Activated CD8-positive, alpha-beta memory T cell treated with anti-CD3 and anti-CD28 coated beads for 1 hour (primary cell): Measurements from ENCODE around the gene DNM3.
"Not testable (repeated sequence)": the region's sequence is repeated elsewhere in the genome, so short reads cannot be mapped to it uniquely, and the experiment has no call there.

ENCODE experiments used
- DNase-seq, 2 donors: peaks; one replicate each; pipeline ENCODE4 v3.0.0-alpha.2; 2020; ENCODE audit warnings: low read depth in 1 of 2; ENCODE audit errors: extremely low read depth in 1 of 2

The DNM3 gene

DNA sequence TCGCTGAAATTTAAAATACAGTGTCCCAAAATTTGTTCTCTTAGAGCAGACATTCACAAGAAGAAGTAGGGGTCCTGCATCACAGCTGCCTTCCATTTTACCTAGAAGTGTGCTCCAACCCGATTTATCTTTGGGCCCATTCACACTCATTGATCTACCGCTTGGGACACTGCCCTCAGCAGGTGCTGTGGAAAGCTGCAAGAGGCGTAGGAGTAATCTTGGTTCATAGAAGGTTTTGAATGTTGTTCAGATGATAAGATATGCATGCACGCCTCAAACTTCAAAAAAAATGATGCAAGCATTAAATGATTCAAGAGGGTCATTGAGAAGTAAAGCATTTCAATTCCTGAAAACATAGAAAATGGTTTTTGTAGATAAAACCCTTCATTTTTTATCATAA lies 560.6 kb downstream of the DNM3 start:
- no peak for DNase-seq

DNA sequence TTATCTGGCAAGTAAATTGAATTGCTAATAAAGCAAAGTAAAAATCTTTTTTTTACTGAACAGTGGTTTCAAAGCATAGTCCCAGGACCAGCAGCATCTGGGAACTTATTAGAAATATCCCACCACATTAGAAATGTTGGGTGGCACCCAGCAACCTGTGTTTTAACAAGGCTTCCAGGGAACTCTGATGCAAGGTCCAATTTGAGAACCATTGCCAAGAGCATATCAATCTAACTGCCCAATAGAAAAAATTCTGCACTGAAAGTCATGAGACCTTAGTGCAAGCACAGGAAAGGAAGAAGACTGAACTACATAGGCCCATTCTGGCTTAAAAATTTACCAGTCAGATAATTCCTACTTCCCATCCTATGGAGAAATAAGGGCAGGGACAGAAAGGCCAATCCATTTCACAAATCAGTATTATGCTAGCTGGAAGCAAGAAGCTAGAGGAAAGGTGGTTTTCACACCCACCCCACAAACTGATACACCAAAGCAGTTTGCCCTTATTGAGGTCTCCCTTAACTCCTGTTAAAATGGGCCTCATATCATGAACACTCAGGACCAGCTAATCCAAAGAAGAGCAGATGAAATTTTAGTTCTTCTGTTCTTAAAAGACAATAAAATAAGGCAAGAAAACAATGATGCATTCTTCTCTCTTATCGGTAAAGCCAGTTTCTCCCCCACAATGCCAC lies 561.7 kb downstream of the DNM3 start:
- no peak for DNase-seq

DNA sequence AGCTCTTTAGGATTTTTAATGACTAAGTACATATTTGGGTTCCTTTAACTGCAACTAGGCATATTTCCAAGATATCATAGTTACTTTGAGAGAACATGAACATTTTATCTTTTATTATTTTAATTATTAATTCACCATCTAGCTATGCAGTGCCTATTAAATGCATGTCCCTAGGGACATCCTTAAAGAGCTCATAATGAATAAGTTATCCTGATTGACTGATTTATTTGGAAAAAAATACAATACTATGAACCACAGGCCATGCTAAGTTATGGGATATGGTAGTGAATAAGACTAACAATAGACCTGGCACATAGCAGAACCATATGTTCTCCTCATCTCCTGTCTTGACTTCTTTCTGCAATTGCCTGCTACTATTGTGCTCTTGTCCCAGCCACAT lies 562.8 kb downstream of the DNM3 start:
- DNase-seq, result no peak

DNA sequence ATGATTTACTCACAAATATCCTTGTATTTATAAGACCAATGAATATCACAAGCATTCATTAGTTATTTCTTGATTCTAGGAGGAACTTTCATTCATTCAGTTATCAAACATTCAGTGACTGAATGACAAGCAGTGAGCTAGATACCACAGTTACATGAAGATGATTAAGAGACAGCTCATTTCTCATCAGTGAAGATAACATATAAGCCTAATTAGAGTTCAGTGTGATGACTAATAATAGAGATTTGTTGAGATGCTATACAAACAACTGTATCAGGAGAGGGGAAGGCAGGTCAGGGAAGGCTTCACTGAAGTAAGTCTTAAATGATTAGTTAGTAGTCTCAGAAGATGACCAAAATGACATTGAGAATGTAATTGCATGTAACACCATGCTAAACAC lies 564.6 kb downstream of the DNM3 start:
- DNase-seq, result no peak

DNA sequence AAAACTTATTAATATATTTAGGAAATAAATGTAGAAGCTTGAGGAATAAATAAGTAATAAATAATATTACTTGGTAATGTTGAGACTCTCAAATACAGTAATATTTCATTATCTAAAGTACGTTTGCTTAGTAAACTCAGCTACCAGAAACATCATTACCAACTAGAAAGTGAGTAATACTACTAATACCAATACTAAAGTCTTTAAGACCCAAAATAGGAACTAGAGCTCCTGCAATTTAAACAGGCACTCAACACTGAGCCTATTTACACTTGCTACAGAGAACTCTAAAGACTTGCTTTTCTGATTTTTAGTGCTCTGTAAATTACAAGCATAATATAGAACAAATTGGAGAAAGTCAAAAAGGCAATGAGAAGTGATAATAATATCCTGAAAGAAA lies 565.7 kb downstream of the DNM3 start:
- no peak for DNase-seq

DNA sequence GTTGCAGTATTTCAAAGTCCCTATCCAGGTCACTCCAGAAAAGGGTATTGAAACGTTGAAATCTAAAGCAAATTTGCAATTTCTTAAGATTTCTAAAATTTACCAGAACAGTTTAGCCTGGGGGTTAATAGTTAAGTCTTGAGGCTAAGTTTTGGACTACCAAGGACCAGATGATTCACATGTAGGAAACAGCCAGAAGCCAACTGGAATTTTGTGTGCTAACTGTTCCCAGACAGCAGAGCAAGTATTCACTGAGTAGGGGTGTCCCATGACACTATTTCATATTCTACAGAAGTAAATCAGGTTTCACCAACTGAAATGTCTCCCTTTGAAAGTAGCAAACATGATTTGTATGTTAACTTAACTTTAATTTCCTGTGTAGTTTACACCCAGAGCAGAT lies 567.7 kb downstream of the DNM3 start:
- DNase-seq, result no peak

DNA sequence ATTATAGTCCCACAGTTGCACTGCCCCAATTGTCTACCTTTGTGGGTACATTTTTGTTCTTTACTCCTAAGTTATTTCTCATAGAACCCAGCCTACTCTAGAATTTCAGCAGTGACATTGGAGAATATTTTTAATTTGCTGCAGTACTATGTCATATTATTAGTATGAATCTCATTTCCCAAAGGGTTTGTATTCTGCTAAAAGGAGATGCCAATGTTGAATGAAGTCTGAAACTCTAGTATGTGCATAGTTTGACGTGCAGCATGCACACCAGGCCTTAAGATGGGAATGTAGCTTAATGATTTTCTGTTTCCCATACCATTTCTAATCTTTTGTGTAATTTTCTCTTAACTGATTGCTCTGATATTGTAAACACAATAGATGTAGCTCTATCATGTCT lies 568.7 kb downstream of the DNM3 start:
- DNase-seq, result no peak

DNA sequence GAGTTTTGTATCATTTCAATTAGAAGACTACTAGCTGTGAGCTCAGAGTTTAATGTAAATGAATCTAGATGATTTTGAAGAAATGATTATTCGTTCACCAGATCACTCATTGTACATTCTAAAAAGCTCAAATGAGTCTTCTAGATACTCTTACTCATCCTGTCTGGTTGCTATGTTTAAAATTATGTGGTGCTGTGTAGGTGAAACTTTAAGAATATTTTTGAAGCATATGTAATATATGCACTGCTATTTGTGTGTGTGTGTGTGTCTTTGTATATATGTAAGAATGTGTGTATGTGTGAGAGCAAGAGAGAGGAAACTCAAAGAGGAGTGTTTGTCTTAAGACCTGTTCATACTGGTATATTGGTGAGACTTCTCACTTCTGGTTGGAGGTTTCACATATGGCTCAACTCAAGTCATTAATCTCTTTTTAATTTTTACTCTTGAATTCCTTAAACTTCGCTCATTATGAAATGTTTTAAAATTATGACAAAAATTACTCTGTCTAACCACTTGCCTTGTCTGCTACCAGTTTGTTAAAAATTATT lies 570.6 kb downstream of the DNM3 start:
- no peak for DNase-seq

DNA sequence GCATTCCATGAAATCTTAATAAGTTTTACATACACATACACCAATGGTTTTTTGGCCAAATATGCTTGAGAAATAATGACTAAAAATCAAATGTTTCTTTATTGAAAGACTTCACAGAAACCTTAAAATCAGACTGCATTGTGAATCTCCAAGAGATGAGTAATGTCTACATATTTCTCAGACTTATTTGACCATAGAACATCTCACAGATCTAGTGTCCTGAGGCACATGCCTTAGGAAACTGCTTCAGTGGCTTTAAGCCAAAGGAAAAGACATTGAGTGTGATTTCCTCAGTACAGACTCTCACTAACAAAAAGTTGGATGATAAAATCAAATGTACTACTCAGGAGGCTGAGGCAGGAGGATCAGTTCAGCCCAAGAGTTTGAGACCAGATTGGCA lies 573.0 kb downstream of the DNM3 start:
- no peak for DNase-seq

DNA sequence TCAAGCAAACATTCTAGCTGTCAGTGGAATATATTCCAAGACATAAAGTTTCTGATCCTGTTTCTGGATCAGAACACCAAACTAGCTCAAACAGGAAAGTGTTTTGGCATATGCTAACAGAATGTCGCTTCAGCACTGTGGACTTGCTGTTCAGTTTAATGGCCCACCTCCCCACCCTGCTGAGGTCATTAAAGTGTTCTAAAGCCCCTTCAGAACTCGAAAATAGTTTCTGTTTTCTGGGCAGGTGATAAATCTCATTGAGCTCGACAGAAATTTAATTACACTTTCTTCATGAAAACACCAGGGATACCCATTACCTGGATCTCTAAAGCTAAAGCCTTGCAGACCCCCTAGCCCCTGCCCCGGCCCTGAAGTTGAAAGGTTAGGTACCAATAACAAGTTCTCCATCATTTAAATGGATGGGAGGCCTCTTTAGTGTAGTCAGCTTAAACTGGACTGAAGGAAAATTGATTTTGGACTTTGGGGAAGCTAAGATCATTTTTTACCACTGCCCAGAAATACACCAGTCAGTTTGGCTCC lies 575.3 kb downstream of the DNM3 start:
- DNase-seq, result no peak

DNA sequence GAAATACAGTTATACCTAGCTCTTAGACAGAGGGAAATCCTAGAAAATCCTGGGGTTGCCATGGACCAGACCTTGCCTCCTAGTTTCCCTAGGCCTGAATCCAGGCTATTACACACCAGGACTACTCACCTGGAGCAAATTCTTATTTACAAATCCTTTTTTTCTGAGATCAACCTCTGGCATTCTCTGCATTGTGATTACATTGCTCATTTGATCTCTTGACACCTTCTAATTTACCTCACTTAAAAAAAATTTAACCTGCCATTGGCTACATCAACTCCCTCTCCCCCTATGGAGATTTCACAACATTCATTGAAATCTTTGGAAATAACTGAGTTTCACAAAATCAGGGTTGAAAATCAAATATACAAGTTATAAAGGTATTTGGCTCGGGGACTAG lies 576.3 kb downstream of the DNM3 start:
- DNase-seq, result no peak

DNA sequence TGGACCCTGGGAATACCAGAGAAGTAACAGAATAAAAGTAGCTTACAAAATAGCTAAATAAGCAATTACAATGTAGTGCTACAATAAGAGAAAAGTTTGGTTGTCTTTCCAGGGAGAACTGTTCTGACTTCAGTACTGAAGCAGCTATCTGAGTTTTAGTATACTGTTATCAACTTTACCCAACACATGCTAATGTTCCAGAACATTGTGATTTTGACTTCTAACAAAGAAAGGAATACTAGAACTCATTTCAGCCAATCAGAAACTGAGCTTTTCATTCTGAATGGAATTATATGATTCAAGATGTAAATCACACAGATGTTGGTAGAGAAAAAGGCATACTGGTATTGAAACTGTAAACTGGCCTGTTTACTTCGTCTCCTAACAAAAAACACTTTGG lies 579.1 kb downstream of the DNM3 start, which contains the start of gene C1orf105:
C1orf105 (plus strand) TSS at position 301 of the 400 bp plus-strand sequence. CDS start 201 bp downstream, outside the sequence.
- no peak for DNase-seq

DNA sequence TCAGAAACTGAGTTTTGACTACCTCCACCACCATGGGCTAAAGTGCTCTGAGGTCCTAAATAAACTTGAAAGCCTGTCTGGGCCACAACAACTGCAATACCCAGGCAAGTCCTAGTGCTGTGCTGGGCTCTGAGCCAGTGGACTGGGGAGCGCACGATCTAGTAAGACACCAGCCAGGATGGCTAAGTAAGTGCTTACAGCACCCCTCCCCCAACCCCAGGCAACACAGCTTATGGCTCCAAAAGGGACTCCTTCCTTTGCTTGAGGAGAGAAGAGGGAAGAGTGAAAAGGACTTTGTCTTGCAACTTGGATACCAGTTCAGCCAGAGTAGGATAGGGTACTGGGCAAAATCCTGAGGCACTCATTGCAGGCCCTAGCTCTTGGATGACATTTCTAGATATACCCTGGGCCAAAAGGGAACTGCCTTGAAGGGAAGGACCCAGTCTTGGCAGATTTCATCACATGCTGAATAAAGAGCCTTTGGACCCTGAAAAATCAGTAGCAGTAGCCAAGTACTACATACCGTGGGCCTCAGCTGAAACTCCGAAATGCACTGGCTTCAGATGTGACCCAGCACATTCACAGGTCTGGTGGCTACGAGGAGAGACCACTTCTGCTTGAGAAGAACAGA lies 580.8 kb downstream of the DNM3 start:
- DNase-seq, result no peak

DNA sequence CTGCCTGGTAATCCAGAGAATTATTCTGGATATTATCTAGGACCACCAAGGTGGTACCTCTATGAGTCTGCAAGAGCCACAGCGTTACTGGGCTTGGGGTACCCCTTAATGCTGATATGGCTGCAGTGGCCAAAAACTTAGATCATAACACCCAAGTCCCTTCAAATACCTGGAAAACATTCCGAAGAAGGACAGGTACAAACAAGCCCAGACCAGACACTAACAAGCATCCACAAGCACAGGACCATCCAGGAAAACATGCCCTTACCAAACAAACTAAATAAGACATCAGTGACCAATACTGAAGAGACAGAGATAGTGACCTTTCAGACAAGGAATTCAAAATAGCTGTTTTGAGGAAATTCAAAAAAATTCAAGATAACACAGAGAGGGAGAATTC lies 582.0 kb downstream of the DNM3 start:
- no peak for DNase-seq

DNA sequence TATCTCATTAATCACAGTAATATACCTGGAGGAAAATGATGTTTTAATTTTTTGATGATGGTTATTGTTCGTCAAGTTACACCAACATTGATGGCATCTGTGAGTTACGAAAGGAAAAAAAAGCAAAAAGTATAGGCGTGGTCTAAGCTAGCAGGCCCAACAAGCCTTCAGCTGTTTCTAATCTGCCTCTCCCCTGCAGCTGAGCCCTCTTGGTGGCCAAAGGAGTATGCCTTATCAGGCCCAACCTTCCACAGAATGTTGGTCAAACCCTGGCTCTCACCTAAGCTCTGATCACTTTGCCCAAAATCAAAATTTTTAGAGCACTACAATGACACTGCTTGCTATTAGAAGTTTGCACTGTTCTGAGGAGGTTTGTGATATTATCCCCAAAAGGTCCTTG lies 584.0 kb downstream of the DNM3 start:
- DNase-seq, result no peak

DNA sequence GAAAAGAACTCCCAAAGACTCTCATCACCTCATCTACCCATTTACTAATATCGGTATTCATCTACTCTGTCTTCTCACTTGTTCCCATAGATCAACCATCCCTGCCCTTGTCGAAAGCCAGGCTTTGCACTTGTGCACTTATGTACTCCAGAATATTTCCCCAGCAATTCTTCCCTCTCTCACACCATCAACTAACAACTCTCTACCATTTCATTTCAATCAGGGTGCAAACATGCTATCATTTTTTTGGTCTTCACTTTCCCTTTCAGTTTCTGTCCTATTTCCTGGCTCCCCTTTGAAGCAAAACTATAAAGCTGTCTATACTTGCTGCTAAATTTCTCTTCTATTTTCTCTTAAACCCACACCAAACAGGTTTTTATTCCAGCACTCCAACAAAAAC lies 585.9 kb downstream of the DNM3 start:
- DNase-seq, result no peak

DNA sequence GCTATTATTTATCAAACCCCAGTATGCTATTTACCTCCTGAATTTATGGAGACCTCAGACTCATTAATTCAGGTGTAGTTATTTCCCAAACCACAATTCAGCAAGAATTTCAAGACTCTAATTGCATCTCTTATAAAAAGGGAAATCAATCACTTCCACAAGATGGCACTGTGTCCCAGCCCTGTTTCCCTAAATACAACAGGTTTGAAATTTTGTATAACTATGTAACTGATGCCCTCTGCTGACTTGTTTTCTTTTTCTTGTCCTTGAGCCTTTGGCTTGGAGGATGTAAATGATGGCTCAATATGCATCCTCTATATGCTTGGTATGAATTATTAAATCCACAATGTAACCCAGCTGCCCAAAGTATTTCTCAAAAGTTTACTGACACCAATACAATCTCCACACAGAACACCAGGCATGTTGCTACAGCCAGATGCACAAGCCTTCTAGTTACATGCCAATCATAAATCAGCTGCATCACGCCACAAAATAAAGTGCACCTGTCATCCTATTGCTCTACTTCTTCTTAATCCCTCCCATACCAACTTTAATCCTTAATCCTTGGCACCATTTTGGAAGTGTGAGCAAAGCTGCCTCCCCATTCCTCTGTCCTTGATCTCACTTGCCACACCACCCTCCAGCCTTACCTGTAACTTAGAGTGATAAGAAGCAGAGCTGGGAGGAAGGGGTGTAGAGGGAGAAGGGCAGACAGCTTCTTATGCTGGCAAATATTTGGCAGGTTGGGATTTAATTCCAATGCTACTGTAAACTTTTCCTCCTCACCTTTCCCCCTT lies 588.2 kb downstream of the DNM3 start:
- no peak for DNase-seq

DNA sequence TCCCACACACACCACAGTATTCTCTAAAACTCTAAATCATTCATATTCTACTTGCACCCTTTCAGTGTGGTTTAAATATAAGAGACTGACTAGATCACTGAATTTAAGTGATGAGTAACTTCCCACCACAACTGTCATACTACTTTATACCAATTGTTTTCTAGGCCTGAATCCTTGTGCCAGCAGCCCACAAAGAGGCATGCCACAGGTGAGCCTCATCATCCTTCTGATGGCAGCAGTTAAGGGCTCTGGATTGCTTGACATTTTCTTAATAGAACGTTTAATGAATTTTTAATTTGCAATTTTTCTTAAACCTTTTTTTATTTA lies 588.8 kb downstream of the DNM3 start:
- DNase-seq, result no peak

DNA sequence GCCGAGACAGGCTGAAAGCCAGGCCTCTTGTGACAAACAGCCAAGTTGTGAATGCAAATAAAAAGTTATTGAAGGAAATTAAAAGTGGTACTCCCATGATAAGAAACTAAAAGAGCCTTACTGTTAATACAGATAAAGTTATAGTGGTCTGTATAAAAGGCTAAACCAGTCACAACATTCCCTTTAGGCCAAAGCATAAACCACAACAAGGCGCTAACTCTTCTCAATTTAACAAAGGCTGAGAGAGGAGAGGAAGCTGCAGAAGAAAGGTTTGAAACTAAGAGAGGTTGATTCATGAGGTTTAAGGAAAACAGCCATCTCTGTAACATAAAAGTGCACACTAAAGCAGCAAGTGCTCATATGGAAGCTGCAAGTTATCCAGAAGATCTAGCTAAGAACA lies 589.9 kb downstream of the DNM3 start:
- no peak for DNase-seq

DNA sequence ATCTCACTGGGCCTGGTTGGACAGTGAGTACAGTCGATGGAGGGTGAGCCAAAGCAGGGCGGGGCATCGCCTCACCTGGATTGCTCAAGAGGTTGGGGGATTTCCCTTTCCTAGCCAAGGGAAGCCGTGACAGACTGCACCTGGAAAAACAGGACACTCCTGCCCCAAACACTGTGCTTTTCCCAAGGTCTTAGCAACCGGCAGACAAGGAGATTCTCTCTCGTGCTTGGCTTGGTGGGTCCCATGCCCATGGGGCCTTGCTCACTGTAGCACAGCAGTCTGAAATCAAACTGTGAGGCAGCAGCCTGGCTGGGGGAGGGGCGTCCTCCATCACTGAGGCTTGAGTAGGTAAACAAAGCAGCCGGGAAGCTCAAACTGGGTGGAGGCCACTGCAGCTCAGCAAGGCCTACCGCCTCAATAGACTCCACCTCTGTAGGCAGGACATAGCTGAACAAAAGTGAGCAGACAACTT lies 590.5 kb downstream of the DNM3 start:
- DNase-seq, result no peak

DNA sequence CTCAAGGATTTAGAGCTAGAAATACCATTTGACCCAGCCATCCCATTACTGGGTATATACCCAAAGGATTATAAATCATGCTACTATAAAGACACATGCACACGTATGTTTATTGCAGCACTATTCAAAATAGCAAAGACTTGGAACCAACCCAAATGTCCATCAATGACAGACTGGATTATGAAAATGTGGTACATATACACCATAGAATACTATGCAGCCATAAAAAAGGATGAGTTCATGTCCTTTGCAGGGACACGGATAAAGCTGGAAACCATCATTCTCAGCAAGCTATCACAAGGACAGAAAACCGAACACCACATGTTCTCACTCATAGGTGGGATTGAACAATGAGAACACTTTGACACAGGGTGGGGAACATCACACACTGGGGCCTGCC lies 595.9 kb downstream of the DNM3 start:
- DNase-seq, result not testable (repeated sequence)
